ENCODE measurements around the gene METTL25B. TPM values are rescaled to one million over a fixed set of nuclear protein-coding genes. Genes with fewer than 3 reads are reported as not detected.

Gene METTL25B
- total and polyA plus RNA-seq, 2 experiments from 2014 or later: 18.3 to 21.1 TPM

DNA sequence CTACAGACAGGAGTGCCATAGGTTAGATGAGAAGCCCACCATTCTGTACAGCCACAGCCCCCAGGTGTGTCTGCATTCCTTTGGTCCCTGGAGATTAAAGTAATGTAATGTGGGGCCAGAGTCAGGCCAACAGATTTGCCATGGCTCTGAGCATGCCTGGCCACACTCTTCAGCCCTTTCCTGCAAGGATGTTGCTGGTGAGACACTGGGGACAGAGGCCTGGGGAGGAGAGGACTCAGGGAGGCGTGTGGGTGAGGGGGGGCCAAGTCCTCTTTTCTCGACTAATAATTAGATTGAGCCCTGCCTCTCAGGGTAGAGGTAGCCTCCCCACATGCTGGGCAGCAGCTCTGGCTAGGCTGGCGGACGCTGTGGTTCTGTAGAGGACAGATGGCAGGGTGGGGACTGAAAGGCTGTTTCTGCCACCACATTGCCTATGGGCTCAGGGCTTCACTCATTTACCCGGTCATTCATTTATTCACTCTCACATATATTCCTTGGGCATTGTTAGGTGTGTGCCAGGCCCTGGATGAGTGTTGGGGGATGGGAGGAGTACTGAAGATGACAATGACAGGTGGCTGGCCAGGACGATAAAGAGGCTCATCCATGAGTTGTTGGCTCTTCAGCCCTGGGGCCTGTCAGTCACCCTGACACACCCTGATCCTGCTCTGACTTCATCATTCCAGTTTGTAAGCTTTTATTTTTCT, 32.0 kb downstream of the METTL25B start (continued):
- TF ChIP-seq, protein P1, sequence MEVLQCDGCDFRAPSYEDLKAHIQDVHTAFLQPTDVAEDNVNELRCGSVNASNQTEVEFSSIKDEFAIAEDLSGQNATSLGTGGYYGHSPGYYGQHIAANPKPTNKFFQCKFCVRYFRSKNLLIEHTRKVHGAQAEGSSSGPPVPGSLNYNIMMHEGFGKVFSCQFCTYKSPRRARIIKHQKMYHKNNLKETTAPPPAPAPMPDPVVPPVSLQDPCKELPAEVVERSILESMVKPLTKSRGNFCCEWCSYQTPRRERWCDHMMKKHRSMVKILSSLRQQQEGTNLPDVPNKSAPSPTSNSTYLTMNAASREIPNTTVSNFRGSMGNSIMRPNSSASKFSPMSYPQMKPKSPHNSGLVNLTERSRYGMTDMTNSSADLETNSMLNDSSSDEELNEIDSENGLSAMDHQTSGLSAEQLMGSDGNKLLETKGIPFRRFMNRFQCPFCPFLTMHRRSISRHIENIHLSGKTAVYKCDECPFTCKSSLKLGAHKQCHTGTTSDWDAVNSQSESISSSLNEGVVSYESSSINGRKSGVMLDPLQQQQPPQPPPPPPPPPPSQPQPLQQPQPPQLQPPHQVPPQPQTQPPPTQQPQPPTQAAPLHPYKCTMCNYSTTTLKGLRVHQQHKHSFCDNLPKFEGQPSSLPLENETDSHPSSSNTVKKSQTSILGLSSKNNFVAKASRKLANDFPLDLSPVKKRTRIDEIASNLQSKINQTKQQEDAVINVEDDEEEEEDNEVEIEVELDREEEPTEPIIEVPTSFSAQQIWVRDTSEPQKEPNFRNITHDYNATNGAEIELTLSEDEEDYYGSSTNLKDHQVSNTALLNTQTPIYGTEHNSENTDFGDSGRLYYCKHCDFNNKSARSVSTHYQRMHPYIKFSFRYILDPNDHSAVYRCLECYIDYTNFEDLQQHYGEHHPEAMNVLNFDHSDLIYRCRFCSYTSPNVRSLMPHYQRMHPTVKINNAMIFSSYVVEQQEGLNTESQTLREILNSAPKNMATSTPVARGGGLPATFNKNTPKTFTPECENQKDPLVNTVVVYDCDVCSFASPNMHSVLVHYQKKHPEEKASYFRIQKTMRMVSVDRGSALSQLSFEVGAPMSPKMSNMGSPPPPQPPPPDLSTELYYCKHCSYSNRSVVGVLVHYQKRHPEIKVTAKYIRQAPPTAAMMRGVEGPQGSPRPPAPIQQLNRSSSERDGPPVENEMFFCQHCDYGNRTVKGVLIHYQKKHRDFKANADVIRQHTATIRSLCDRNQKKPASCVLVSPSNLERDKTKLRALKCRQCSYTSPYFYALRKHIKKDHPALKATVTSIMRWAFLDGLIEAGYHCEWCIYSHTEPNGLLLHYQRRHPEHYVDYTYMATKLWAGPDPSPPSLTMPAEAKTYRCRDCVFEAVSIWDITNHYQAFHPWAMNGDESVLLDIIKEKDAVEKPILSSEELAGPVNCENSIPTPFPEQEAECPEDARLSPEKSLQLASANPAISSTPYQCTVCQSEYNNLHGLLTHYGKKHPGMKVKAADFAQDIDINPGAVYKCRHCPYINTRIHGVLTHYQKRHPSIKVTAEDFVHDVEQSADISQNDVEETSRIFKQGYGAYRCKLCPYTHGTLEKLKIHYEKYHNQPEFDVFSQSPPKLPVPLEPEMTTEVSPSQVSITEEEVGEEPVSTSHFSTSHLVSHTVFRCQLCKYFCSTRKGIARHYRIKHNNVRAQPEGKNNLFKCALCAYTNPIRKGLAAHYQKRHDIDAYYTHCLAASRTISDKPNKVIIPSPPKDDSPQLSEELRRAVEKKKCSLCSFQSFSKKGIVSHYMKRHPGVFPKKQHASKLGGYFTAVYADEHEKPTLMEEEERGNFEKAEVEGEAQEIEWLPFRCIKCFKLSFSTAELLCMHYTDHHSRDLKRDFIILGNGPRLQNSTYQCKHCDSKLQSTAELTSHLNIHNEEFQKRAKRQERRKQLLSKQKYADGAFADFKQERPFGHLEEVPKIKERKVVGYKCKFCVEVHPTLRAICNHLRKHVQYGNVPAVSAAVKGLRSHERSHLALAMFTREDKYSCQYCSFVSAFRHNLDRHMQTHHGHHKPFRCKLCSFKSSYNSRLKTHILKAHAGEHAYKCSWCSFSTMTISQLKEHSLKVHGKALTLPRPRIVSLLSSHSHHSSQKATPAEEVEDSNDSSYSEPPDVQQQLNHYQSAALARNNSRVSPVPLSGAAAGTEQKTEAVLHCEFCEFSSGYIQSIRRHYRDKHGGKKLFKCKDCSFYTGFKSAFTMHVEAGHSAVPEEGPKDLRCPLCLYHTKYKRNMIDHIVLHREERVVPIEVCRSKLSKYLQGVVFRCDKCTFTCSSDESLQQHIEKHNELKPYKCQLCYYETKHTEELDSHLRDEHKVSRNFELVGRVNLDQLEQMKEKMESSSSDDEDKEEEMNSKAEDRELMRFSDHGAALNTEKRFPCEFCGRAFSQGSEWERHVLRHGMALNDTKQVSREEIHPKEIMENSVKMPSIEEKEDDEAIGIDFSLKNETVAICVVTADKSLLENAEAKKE (CRISPR knock-in tag; IDR thresholded peaks at IDR 0.05): no peak
- TF ChIP-seq EZH2 (IDR thresholded peaks at IDR 0.05; ENCODE audit: low read depth, unreplicated experiment) (no peak), EZH2phosphoT487 (IDR thresholded peaks at IDR 0.05; ENCODE audit: unreplicated experiment) (no peak)

DNA sequence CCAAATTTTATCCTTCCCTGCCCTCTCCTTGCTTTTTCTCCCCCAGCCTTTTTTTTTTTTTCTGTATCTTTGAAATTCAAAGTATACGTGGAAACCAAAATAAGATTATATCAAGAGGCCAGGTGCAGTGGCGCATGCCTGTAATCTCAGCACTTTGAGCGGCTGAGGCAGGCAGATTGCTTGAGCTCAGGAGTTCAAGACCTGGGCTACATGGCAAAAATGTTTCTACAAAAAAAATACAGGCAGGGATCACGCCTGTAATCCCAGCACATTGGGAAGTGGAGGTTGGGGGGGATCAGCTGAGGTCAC, 32.5 kb downstream of the METTL25B start:
- Histone ChIP-seq H3K27ac (ENCODE audit: low read depth) (no peak overlapping the region), H3K9me2 (ENCODE audit: insufficient read depth) (no peaks in the 10 kb centered on the region), H3K27me3 (ENCODE audit: insufficient read depth) (no peaks in the 10 kb centered on the region), H2AFZ (no peak overlapping the region), H3F3A (replicated peaks; ENCODE audit: low read depth) (no peaks in the 10 kb centered on the region; the same call in 1 of the 2 replicates), H3K36me3 (ENCODE audit: insufficient read depth) (no peaks in the 10 kb centered on the region), H3K4me2 (no peak overlapping the region), H4K20me1 (replicated peaks; ENCODE audit: insufficient read depth) (no peaks in the 10 kb centered on the region), H3K79me2 (replicated peaks; ENCODE audit: insufficient read depth) (no peaks in the 10 kb centered on the region), H3K4me1 (ENCODE audit: insufficient read depth) (0 out of 2 replicates have a peak, but pooled peaks cover 7% of the 10 kb centered on the region), H3K4me3 (no peak overlapping the region)
- Mint-ChIP-seq H3K27me3 (ENCODE audit: insufficient read depth, low read depth, poor library complexity) (peaks cover 12% of the 10 kb centered on the region), H3K9me3 (no peaks in the 10 kb centered on the region), H3K36me3 (ENCODE audit: low read depth) (no peaks in the 10 kb centered on the region), H3K27ac (no peak overlapping the region), H3K4me3 (no peak overlapping the region), H3K4me1 (peaks cover 6% of the 10 kb centered on the region)
- DNase-seq (ENCODE audit: low spot score): no peak
- no peak for ATAC-seq
- no peak for TF ChIP-seq EZH2 (IDR thresholded peaks at IDR 0.05; ENCODE audit: low read depth, unreplicated experiment)
- TF ChIP-seq POLR2AphosphoS5 (IDR thresholded peaks at IDR 0.05; ENCODE audit: low read depth): no peak
- TF ChIP-seq STAT1 (IDR thresholded peaks at IDR 0.05; ENCODE audit: unreplicated experiment): no peak
- no peak for TF ChIP-seq ZNF331 (CRISPR knock-in tag; IDR thresholded peaks at IDR 0.05; ENCODE audit: low read depth)
- TF ChIP-seq, protein P2, sequence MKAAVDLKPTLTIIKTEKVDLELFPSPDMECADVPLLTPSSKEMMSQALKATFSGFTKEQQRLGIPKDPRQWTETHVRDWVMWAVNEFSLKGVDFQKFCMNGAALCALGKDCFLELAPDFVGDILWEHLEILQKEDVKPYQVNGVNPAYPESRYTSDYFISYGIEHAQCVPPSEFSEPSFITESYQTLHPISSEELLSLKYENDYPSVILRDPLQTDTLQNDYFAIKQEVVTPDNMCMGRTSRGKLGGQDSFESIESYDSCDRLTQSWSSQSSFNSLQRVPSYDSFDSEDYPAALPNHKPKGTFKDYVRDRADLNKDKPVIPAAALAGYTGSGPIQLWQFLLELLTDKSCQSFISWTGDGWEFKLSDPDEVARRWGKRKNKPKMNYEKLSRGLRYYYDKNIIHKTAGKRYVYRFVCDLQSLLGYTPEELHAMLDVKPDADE (IDR thresholded peaks at IDR 0.05): no peak
- TF ChIP-seq JUNB (IDR thresholded peaks at IDR 0.05; ENCODE audit: unreplicated experiment): no peak
- TF ChIP-seq, protein P3, sequence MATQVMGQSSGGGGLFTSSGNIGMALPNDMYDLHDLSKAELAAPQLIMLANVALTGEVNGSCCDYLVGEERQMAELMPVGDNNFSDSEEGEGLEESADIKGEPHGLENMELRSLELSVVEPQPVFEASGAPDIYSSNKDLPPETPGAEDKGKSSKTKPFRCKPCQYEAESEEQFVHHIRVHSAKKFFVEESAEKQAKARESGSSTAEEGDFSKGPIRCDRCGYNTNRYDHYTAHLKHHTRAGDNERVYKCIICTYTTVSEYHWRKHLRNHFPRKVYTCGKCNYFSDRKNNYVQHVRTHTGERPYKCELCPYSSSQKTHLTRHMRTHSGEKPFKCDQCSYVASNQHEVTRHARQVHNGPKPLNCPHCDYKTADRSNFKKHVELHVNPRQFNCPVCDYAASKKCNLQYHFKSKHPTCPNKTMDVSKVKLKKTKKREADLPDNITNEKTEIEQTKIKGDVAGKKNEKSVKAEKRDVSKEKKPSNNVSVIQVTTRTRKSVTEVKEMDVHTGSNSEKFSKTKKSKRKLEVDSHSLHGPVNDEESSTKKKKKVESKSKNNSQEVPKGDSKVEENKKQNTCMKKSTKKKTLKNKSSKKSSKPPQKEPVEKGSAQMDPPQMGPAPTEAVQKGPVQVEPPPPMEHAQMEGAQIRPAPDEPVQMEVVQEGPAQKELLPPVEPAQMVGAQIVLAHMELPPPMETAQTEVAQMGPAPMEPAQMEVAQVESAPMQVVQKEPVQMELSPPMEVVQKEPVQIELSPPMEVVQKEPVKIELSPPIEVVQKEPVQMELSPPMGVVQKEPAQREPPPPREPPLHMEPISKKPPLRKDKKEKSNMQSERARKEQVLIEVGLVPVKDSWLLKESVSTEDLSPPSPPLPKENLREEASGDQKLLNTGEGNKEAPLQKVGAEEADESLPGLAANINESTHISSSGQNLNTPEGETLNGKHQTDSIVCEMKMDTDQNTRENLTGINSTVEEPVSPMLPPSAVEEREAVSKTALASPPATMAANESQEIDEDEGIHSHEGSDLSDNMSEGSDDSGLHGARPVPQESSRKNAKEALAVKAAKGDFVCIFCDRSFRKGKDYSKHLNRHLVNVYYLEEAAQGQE (IDR thresholded peaks at IDR 0.05; ENCODE audit: unreplicated experiment): no peak
- TF ChIP-seq, protein P4, sequence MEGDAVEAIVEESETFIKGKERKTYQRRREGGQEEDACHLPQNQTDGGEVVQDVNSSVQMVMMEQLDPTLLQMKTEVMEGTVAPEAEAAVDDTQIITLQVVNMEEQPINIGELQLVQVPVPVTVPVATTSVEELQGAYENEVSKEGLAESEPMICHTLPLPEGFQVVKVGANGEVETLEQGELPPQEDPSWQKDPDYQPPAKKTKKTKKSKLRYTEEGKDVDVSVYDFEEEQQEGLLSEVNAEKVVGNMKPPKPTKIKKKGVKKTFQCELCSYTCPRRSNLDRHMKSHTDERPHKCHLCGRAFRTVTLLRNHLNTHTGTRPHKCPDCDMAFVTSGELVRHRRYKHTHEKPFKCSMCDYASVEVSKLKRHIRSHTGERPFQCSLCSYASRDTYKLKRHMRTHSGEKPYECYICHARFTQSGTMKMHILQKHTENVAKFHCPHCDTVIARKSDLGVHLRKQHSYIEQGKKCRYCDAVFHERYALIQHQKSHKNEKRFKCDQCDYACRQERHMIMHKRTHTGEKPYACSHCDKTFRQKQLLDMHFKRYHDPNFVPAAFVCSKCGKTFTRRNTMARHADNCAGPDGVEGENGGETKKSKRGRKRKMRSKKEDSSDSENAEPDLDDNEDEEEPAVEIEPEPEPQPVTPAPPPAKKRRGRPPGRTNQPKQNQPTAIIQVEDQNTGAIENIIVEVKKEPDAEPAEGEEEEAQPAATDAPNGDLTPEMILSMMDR (conservative IDR thresholded peaks at IDR 0.05; ENCODE audit: low read depth in 2 of 2): no peak
- TF ChIP-seq ZNF114 (CRISPR knock-in tag; IDR thresholded peaks at IDR 0.05): no peak
- no peak for TF ChIP-seq NANOG (IDR thresholded peaks at IDR 0.05; ENCODE audit: borderline replicate concordance)
- no peak for TF ChIP-seq EZH2phosphoT487 (IDR thresholded peaks at IDR 0.05; ENCODE audit: unreplicated experiment)

Data from GM23338 (cell line).